Measurements from ENCODE around the gene DSG4.

DNA sequence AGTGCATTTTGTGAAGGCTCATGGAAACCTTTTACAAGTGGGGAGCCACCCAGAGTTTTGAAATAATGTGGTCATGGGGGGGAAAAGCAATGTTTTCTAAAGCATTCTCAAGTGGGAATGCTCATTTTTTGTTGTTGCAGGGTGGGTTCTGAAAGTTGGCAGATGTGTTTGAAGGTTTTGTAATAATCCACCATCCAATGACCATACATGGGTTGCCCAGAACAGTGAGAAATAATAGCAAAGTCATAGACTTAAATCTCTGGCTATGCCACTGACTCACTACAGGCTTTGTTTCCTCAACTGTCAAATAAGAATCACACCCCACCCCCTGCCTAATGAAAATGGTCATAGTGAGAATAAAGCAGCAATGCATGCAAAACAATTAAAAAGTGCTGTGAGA, 73.8 kb downstream of the DSG4 start:
- TF ChIP-seq CTCF (IDR thresholded peaks at IDR 0.05 in 2 of 3, conservative IDR thresholded peaks at IDR 0.05 in 1 of 3; ENCODE audit: borderline replicate concordance in 1 of 3, insufficient read depth in 1 of 3, low read depth in 2 of 3, low read length in 2 of 3) (no peak), ATF3 (IDR thresholded peaks at IDR 0.05) (no peak), POLR2AphosphoS5 (IDR thresholded peaks at IDR 0.05; ENCODE audit: low read depth, low read length) (no peak), POLR2A (IDR thresholded peaks at IDR 0.05; ENCODE audit: borderline replicate concordance, extremely low read depth, insufficient read depth, insufficient read length) (no peak), CEBPB (IDR thresholded peaks at IDR 0.05; ENCODE audit: low read depth) (no peak), FOSL1 (IDR thresholded peaks at IDR 0.05; ENCODE audit: low read depth) (no peak), EZH2phosphoT487 (IDR thresholded peaks at IDR 0.05; ENCODE audit: borderline replicate concordance) (no peak), EGR1 (IDR thresholded peaks at IDR 0.05; ENCODE audit: low read depth) (no peak)
